Uterus (tissue), 4 donors: Measurements from ENCODE around the gene DRD4. TPM values are rescaled to one million over a fixed set of nuclear protein-coding genes. Genes with fewer than 3 reads are reported as not detected.

ENCODE experiments used
- DNase-seq, 2 donors: peaks; one replicate each; pipeline ENCODE4 v3.0.0-alpha.2; 2019 to 2020
- H3K27ac ChIP-seq, 2 donors: fragments of 200-600 bp; sonication (generic); 1 replicate in 1 of 2; 2 replicates in 1 of 2; pipeline ENCODE4 v1.5.1; 2016 to 2018
- H3K27me3 ChIP-seq, 2 donors: fragments of 200-600 bp; sonication (generic); one replicate each; pipeline ENCODE4 v1.5.1; 2018 to 2019; ENCODE audit warnings: control low read depth in 1 of 2
- H3K36me3 ChIP-seq, 2 donors: fragments of 200-600 bp; sonication (generic); one replicate each; pipeline ENCODE4 v1.5.1; 2019; ENCODE audit warnings: control low read depth in 1 of 2
- H3K4me1 ChIP-seq, 2 donors: fragments of 200-600 bp; sonication (generic); one replicate each; pipeline ENCODE4 v1.5.1; 2018 to 2019; ENCODE audit warnings: control low read depth in 1 of 2
- H3K4me3 ChIP-seq, 2 donors: fragments of 200-600 bp; sonication (generic); 1 replicate in 1 of 2; 2 replicates in 1 of 2; pipeline ENCODE4 v1.5.1; 2018 to 2019; ENCODE audit warnings: mild to moderate bottlenecking in 1 of 2
- H3K9me3 ChIP-seq, 2 donors: fragments of 200-600 bp; sonication (generic); one replicate each; pipeline ENCODE4 v1.5.1; 2019; ENCODE audit warnings: control low read depth in 1 of 2
- CTCF ChIP-seq, 4 experiments: fragments of 200-600 bp in 2 of 4; fragments of 450-650 bp in 2 of 4; sonication (generic) in 2 of 4; IDR thresholded peaks; one replicate each; pipeline ENCODE4 v1.5.1; 2016 to 2019; ENCODE audit warnings: antibody characterized with exemption in 4 of 4, mild to moderate bottlenecking in 2 of 4, moderate library complexity in 1 of 4
- POLR2A ChIP-seq, 2 donors: fragments of 450-650 bp; IDR thresholded peaks; one replicate each; pipeline ENCODE4 v1.6.1; 2016; ENCODE audit warnings: antibody characterized with exemption in 2 of 2, mild to moderate bottlenecking in 1 of 2, moderate library complexity in 1 of 2
- intact Hi-C: fragments of 100-400 bp; cut with DNase I; formaldehyde crosslinking; loops from one replicate; pipeline ENCODE4 v1.15.1; 2023; ENCODE audit warnings: low total_unique reads
- total RNA-seq, 4 donors: library from RNA; depleted of rRNA in 3 of 4; stranded (reverse); fragments of >200 nt in 3 of 4; gene quantifications; one replicate each; pipeline versions ENCODE4 v1.1.0 to v1.2.4, GENCODE V29; 2014 to 2023
- donor health status: DM: yes; HTN: yes; CAD: no.

Gene DRD4
- total RNA-seq, 4 donors from 2014 or later = 4.5 TPM; not detected in 3

GRCh38 chr11:637593-638521, 788 bp downstream of the DRD4 start:
- DNase-seq = peak in 1 of 2 donors; percentile 22
- H3K9me3 ChIP-seq = no peaks in the 10 kb centered on the region
- H3K4me1 ChIP-seq = peaks cover 0 to 16% of the 10 kb centered on the region in 2 donors
- H3K27me3 ChIP-seq = no peaks in the 10 kb centered on the region
- peak overlapping the region in 1 of 2 donors; percentile 10 for H3K4me3 ChIP-seq
- TF ChIP-seq POLR2A (IDR thresholded peaks at IDR 0.05) (no peak), CTCF (IDR thresholded peaks at IDR 0.05) (no peak)
- H3K27ac ChIP-seq = no peak overlapping the region
- intact Hi-C loops = no loop called here
- no peaks in the 10 kb centered on the region for H3K36me3 ChIP-seq

- DNase-seq = no peak
- H3K9me3 ChIP-seq = no peaks in the 10 kb centered on the region
- H3K36me3 ChIP-seq = no peaks in the 10 kb centered on the region
- H3K4me1 ChIP-seq = peaks cover 0 to 16% of the 10 kb centered on the region in 2 donors
- no peaks in the 10 kb centered on the region for H3K27me3 ChIP-seq
- no peak for TF ChIP-seq POLR2A (IDR thresholded peaks at IDR 0.05)
- TF ChIP-seq CTCF (IDR thresholded peaks at IDR 0.05) = no peak
- H3K27ac ChIP-seq = no peak overlapping the region
- no peak overlapping the region for H3K4me3 ChIP-seq
- intact Hi-C loops = no loop called here
Measured at GRCh38 chr11:638631-639331, 1.7 kb downstream of the DRD4 start.

- TF ChIP-seq CTCF (IDR thresholded peaks at IDR 0.05) = no peak
- TF ChIP-seq POLR2A (IDR thresholded peaks at IDR 0.05) = no peak
- Histone ChIP-seq H3K9me3 (no peaks in the 10 kb centered on the region), H3K4me3 (no peak overlapping the region), H3K27ac (no peak overlapping the region), H3K27me3 (no peaks in the 10 kb centered on the region), H3K36me3 (no peaks in the 10 kb centered on the region), H3K4me1 (peaks cover 0 to 16% of the 10 kb centered on the region in 2 donors)
- intact Hi-C loops = no loop called here
- DNase-seq = no peak
Measured at GRCh38 chr11:639332-639955, 2.4 kb downstream of the DRD4 start.

- H3K4me1 ChIP-seq = peaks cover 0 to 16% of the 10 kb centered on the region in 2 donors
- intact Hi-C loops = no loop called here
- TF ChIP-seq POLR2A (IDR thresholded peaks at IDR 0.05) = no peak
- TF ChIP-seq CTCF (IDR thresholded peaks at IDR 0.05) = no peak
- H3K9me3 ChIP-seq = no peaks in the 10 kb centered on the region
- H3K4me3 ChIP-seq = no peak overlapping the region
- DNase-seq = no peak
- no peaks in the 10 kb centered on the region for H3K36me3 ChIP-seq
- H3K27ac ChIP-seq = no peak overlapping the region
- H3K27me3 ChIP-seq = no peaks in the 10 kb centered on the region
Measured at GRCh38 chr11:640021-640706, 3.1 kb downstream of the DRD4 start.
